DMS79 treated with DMSO at 0.1 percent for 48 hours (cell line): ENCODE measurements around the gene PROSER2.
"Not testable (repeated sequence)": the region's sequence is repeated elsewhere in the genome, so short reads cannot be mapped to it uniquely, and the experiment has no call there.

Source experiments
- DNase-seq: peaks from one replicate; lab custom pipeline; 2025; lab: John Stamatoyannopoulos, UW

The PROSER2 gene

GRCh38 chr10:11837372-11838161 is 14.4 kb downstream of the PROSER2 start:
- DNase-seq: no peak

DNA sequence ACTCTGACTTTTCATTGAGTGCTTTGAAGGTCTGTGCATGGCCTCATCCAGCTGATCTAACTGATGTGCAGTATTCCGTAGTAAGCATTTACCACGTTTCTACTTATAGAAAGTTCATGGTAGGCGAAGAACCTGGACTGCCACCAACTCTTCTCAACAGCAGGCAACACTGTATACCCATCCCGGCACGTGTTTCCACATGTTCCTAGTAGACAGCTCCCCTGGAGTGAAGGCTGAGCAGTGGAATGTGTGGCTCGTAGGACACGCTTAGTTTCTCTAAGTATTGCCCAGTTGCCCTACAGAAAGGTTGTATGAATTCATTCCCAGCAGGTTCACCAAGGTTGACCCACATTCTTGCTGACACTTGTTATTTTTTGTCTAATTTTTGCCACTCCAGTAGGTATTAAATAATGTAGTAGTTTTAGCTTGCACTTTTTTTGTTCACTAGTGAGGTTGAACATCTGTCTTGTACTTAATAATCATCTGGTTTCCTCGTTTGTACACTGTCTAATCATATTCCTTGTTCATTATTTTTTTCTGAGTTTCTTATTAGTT is 15.2 kb downstream of the PROSER2 start:
- DNase-seq: no peak

- no peak for DNase-seq
These were observed 18.2 kb downstream of the PROSER2 start for GRCh38 chr10:11841375-11841774.

- no peak for DNase-seq
These were observed 19.3 kb downstream of the PROSER2 start for GRCh38 chr10:11842411-11842810.

- no peak for DNase-seq
These were observed 22.0 kb downstream of the PROSER2 start for GRCh38 chr10:11845113-11845512.

GRCh38 chr10:11846542-11846941 is 23.4 kb downstream of the PROSER2 start:
- DNase-seq: no peak

DNA sequence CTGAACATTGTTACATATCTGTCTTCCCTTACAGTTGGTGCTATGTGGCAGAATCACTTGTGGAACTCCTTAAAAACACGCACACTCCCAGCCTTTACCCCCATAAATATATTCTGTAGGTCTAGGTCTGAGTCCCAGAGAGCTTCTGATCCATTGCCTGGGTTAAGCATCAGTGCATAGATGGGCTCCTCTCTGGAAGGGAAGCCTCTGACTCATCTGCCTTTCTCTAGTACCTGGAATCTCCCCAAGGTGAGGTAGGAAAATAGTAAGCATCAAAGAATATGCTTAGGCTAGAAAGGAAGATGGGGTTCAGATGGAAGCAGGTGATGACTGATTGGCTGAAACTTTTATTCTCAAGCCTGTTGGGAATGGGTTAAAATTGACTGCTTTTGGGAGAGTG is 26.1 kb downstream of the PROSER2 start:
- DNase-seq: no peak

DNA sequence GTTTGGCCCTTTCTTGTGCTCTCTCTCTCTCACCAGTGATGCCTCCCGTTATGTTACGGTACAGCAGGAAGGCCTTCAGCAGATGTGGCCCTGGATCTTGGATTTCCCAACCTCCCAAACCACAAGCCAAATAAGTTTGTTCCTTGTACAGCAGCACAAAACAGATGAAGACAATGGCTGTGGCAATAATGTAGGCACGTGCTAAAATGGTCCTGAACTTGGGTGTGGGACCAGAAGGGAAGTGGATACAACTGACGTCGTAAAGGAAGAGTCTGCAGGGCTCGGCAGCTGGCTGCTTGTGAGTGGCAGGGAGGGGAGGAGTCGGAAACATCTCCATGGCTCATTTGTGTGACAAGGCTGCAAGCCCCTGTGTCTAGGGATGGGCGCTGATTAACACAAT is 26.8 kb downstream of the PROSER2 start:
- DNase-seq: no peak

GRCh38 chr10:11851910-11852309 is 28.8 kb downstream of the PROSER2 start:
- DNase-seq: no peak

GRCh38 chr10:11852637-11853036 is 29.5 kb downstream of the PROSER2 start:
- not testable (repeated sequence) for DNase-seq

DNA sequence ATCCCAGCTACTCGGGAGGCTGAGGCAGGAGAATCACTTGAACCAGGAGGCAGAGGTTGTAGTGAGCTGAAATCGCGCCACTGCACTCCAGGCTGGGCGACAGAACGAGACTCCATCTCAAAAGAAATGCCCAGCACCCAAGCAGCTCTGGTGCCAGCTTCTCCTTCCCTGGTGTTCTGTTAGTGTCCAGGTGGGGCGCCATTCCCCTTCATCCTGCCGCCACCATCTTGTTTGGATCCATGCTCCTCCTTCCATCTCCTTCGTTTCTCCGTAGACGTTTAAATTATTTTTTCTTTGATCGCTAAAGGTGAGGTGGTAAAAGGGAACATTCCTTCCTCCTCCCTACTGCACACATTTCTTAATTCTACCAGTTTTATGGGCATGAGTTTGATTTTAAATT is 30.3 kb downstream of the PROSER2 start:
- DNase-seq: no peak

GRCh38 chr10:11854301-11854700 is 31.1 kb downstream of the PROSER2 start:
- no peak for DNase-seq

DNA sequence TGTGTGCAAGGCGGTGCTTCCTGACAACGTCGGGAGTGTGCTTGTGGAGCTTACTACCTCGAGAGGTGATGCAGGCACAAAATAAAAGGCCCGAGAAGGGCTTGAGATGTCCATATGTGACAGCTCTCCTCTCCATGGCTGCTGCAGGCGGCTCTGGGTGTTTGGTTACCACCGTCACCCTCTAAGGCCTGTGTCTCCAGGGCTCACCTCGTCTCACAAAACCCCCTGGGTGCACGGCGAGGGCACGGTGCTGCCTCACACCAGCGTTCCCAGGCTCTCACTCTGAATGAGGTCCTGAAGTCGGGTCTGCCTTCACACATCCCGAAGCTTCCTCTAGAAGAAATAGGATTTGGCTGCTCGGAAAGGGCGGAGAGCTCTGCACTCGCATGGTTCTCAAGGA is 32.9 kb downstream of the PROSER2 start:
- DNase-seq: no peak

- no peak for DNase-seq
These were observed 33.5 kb downstream of the PROSER2 start for GRCh38 chr10:11856678-11857077.

GRCh38 chr10:11858093-11858492 is 34.9 kb downstream of the PROSER2 start:
- no peak for DNase-seq

GRCh38 chr10:11861341-11861740 is 38.2 kb downstream of the PROSER2 start:
- no peak for DNase-seq

- DNase-seq: no peak
These were observed 38.8 kb downstream of the PROSER2 start for GRCh38 chr10:11861811-11862428.

DNA sequence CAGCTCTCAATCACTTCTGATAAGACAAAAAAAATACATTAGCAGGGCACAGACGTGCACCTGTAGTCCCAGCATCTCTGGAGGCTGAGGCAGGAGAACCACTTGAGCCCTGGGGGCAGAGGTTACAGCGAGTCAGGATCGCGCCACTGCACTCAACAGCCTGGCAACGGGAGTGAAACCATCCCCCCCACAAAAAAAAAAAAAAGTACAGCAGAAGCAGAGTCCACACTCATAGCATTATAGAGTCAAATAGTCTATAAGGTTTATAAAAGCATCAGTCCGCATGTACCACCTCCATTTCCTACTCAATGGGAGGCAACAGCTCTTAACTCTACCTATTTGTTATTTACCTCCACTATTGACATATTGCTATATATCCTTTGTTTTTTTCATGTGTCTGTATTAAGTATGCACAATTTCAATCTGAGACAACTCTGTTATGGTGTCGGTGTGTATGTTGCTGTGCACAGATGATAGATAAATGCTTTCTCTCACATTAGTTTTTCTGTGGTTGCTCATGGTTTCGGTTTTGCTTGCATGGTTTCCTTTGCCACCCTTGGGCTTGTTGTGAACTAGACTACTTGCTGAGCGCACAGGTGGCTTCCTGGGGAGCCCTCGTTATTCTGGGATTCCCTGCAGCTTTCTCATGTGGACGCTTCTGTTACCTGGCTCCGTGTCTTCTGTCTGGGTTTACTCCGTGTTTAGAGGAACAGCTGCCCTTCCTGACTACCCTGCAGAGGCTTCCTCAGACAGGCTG is 40.4 kb downstream of the PROSER2 start:
- DNase-seq: peak; percentile 21

DNA sequence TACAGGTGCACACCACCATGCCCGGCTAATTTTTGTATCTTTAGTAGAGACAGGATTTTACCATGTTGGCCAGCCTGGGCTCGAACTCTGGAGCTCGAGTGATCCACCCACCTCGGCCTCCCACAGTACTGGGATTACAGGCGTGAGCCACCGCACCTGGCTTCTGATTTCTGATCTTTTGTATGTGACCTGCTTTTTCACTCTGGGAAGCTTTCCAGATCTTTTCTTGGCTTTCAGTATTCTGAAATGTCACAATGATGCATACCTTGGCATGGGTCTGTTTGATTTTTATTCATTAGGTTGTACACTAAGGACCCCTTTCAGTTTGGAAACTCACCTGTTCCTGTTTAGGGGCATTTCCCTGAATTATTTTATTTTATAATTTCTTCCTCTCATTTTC is 41.6 kb downstream of the PROSER2 start:
- DNase-seq: no peak

GRCh38 chr10:11865561-11865960 is 42.4 kb downstream of the PROSER2 start:
- DNase-seq: no peak

- no peak for DNase-seq
These were observed 43.2 kb downstream of the PROSER2 start for GRCh38 chr10:11866199-11866925.

- DNase-seq: no peak
These were observed 46.1 kb downstream of the PROSER2 start for GRCh38 chr10:11869219-11869618.
